Endothelial cell of umbilical vein (primary cell): ENCODE results near the gene CDC42BPB.

Experiments
- CTCF ChIP-seq, 2 donors: IDR thresholded peaks; 1 replicate in 1 of 2; 2 replicates in 1 of 2; pipeline ENCODE4 v1.5.1; 2011; ENCODE audit warnings: low read length in 2 of 2, mild to moderate bottlenecking in 2 of 2, moderate library complexity in 2 of 2, control low read depth in 1 of 2, inconsistent platforms in 1 of 2, low read depth in 1 of 2; ENCODE audit not compliant: insufficient read depth in 1 of 2; ENCODE audit errors: extremely low read depth in 1 of 2
- EZH2 ChIP-seq: IDR thresholded peaks from 2 replicates; pipeline ENCODE4 v1.6.1; 2012; ENCODE audit warnings: borderline replicate concordance, low read depth, mild to moderate bottlenecking, moderate library complexity, low read length, inconsistent platforms; ENCODE audit not compliant: severe bottlenecking
- MAX ChIP-seq: IDR thresholded peaks from 2 replicates; pipeline ENCODE4 v1.6.1; 2011; ENCODE audit not compliant: insufficient read depth, insufficient read length
- POLR2A ChIP-seq: IDR thresholded peaks from 2 replicates; pipeline ENCODE4 v1.6.1; 2012; ENCODE audit warnings: low read depth, mild to moderate bottlenecking, control low read depth, low read length
- POLR2AphosphoS5 ChIP-seq: IDR thresholded peaks from 2 replicates; pipeline ENCODE4 v1.6.1; 2012; ENCODE audit warnings: low read depth, mild to moderate bottlenecking, control low read depth, low read length, moderate library complexity; ENCODE audit not compliant: insufficient read depth

- no peak for TF ChIP-seq CTCF (IDR thresholded peaks at IDR 0.05; ENCODE audit: extremely low read depth in 1 of 2, insufficient read depth in 1 of 2, low read depth in 1 of 2, low read length in 2 of 2)
- no peak for TF ChIP-seq POLR2AphosphoS5
- no peak for TF ChIP-seq EZH2
- no peak for TF ChIP-seq POLR2A
- no peak for TF ChIP-seq MAX
Observed at GRCh38 chr14:102907303-102907844, 150.0 kb downstream of the CDC42BPB start.
